Heart left ventricle (tissue), 13 donors: ENCODE data around the gene CUBN.

Experiments
- POLR2A ChIP-seq, 2 donors: fragments of 450-650 bp; IDR thresholded peaks; one replicate each; pipeline ENCODE4 v1.6.1; 2017; ENCODE audit warnings: antibody characterized with exemption in 2 of 2, mild to moderate bottlenecking in 2 of 2, moderate library complexity in 2 of 2
- TF ChIP-seq, protein P1 (sequence below), 12 donors: fragments of 200-600 bp; sonication (generic) in 4 of 12; IDR thresholded peaks; one replicate each; pipeline versions ENCODE4 v1.5.0 to v1.8.0; 2018 to 2022; ENCODE audit warnings: antibody characterized with exemption in 12 of 12, mild to moderate bottlenecking in 5 of 12
- donor health status: ischemic (EF 13 %, LVEDD 7.1; RV severe dilation, severe dysfunction).
- donor health status: DM: no; HTN: yes; CAD: no.
- donor health status: DM: no; HTN: no; CAD: no.
- donor health status: ischemic (EF 25% LVEDD 6.9; RV normal size, moderate dysfunction).
- donor health status: ischemic (EF 25% LVEDD 5.7; RV mildly dilated, moderate dysfunction).
- donor health status: ischemic (EF 35%, LVEDD 5.7; RV mildly dilated, moderate dysfunction).
- donor health status: nonischemic (EF 11% LVEDD 7.7; RV severe dilation, severe dysfunction).
- donor health status: DM: yes; HTN: yes; CAD: no.
- donor health status: PGD.
- donor health status: ischemic (EF 29% LVEDD 5.4; RV normal size, mild dysfunction).
- donor health status: nonischemic (EF 23%, LVEDD 6.1; RV moderate dilation, normal function).

DNA sequence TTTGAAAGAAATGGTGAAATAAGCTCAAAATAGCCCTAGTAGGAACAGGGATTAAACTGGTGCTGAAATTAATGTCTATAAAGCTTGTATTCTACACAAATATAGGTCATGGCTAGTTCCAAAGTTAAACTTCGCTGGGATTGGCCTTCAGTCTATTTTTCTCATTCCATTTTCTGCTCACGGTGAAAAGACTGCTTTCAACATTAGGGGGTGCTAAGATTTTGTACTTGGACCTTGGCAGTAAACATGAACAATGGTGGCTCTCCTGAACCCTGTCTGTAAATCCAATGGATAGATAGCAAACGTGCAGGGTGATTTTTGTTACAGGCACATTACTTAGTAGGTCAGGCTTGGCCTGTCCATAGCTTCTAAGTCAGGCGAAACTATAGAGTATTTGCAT lies 276.4 kb downstream of the CUBN start:
- TF ChIP-seq, protein P1, sequence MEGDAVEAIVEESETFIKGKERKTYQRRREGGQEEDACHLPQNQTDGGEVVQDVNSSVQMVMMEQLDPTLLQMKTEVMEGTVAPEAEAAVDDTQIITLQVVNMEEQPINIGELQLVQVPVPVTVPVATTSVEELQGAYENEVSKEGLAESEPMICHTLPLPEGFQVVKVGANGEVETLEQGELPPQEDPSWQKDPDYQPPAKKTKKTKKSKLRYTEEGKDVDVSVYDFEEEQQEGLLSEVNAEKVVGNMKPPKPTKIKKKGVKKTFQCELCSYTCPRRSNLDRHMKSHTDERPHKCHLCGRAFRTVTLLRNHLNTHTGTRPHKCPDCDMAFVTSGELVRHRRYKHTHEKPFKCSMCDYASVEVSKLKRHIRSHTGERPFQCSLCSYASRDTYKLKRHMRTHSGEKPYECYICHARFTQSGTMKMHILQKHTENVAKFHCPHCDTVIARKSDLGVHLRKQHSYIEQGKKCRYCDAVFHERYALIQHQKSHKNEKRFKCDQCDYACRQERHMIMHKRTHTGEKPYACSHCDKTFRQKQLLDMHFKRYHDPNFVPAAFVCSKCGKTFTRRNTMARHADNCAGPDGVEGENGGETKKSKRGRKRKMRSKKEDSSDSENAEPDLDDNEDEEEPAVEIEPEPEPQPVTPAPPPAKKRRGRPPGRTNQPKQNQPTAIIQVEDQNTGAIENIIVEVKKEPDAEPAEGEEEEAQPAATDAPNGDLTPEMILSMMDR (IDR thresholded peaks at IDR 0.05): peak in 5 of 12 donors; percentile 8 to 40 (median 30)
- no peak for TF ChIP-seq POLR2A (IDR thresholded peaks at IDR 0.05)
